ENCODE measurements around the gene SCAMP2. TPM values are rescaled to one million over a fixed set of nuclear protein-coding genes. Genes with fewer than 3 reads are reported as not detected.
A peak's percentile ranks its signal among the peaks of the same experiment; 100 is the strongest.

SCAMP2 gene
- total and polyA plus RNA-seq, 4 donors: 21.7 to 42.5 (median 29.1) TPM

GRCh38 chr15:74906067-74906449, 32.9 kb upstream of the SCAMP2 start:
- Histone ChIP-seq H3K9ac (ENCODE audit: low read depth in 1 of 2, low read length in 2 of 2) (peak overlapping the region; percentile 54 to 79), H3K27ac (ENCODE audit: low read depth in 1 of 2, low read length in 2 of 2) (peak overlapping the region; percentile 83 to 90), H3K4me3 (ENCODE audit: low read depth in 1 of 3, low read length in 3 of 3) (peak overlapping the region; percentile 67 to 94 (median 80)), H3K27me3 (ENCODE audit: control insufficient read depth in 4 of 4, insufficient read depth in 4 of 4, low read length in 3 of 4) (no peaks in the 10 kb centered on the region), H3K9me3 (ENCODE audit: control insufficient read depth in 4 of 4, low read length in 3 of 4) (no peaks in the 10 kb centered on the region), H3K36me3 (ENCODE audit: control insufficient read depth in 4 of 4, insufficient read depth in 3 of 4, low read depth in 1 of 4, low read length in 3 of 4) (peaks cover 0 to 17% (median 7%) of the 10 kb centered on the region in 4 donors), H3K4me1 (ENCODE audit: control insufficient read depth in 4 of 4, insufficient read depth in 4 of 4, low read length in 3 of 4) (peaks cover 3 to 22% (median 20%) of the 10 kb centered on the region in 4 donors)
- under 1% methylated on average over 20 of the region's 20 CpGs for WGBS
- DNase-seq (ENCODE audit: low spot score): no peak
- TF ChIP-seq YY1 (IDR thresholded peaks at IDR 0.05): no peak
- TF ChIP-seq RXRA (IDR thresholded peaks at IDR 0.05): no peak
- no peak for TF ChIP-seq RAD21 (IDR thresholded peaks at IDR 0.05)
- no peak for TF ChIP-seq NR2F2 (IDR thresholded peaks at IDR 0.05)
- no peak for TF ChIP-seq ATF3 (IDR thresholded peaks at IDR 0.05)

GRCh38 chr15:74904190-74904805, 31.1 kb upstream of the SCAMP2 start:
- Histone ChIP-seq H3K27me3 (ENCODE audit: control insufficient read depth in 4 of 4, insufficient read depth in 4 of 4, low read length in 3 of 4) (no peaks in the 10 kb centered on the region), H3K4me3 (ENCODE audit: low read depth in 1 of 3, low read length in 3 of 3) (no peak overlapping the region), H3K4me1 (ENCODE audit: control insufficient read depth in 4 of 4, insufficient read depth in 4 of 4, low read length in 3 of 4) (peaks cover 3 to 22% (median 20%) of the 10 kb centered on the region in 4 donors), H3K27ac (ENCODE audit: low read depth in 1 of 2, low read length in 2 of 2) (no peak overlapping the region), H3K9ac (ENCODE audit: low read depth in 1 of 2, low read length in 2 of 2) (no peak overlapping the region), H3K9me3 (ENCODE audit: control insufficient read depth in 4 of 4, low read length in 3 of 4) (no peaks in the 10 kb centered on the region), H3K36me3 (ENCODE audit: control insufficient read depth in 4 of 4, insufficient read depth in 3 of 4, low read depth in 1 of 4, low read length in 3 of 4) (peaks cover 0 to 31% (median 15%) of the 10 kb centered on the region in 4 donors)
- 96% methylated on average over 7 of the region's 7 CpGs for WGBS
- DNase-seq (ENCODE audit: low spot score): no peak
- TF ChIP-seq FOXA1 (IDR thresholded peaks at IDR 0.05) (no peak), HNF4G (IDR thresholded peaks at IDR 0.05) (no peak), SP1 (IDR thresholded peaks at IDR 0.05) (no peak), FOXA2 (IDR thresholded peaks at IDR 0.05) (no peak), RXRA (IDR thresholded peaks at IDR 0.05) (no peak), CTCF (IDR thresholded peaks at IDR 0.05; ENCODE audit: low read depth, low read length, missing input control) (no peak), NR2F2 (IDR thresholded peaks at IDR 0.05) (no peak), ATF3 (IDR thresholded peaks at IDR 0.05) (no peak), ZBTB33 (IDR thresholded peaks at IDR 0.05) (no peak), HNF4A (conservative IDR thresholded peaks at IDR 0.05) (no peak), JUND (IDR thresholded peaks at IDR 0.05) (no peak), REST (IDR thresholded peaks at IDR 0.05) (no peak), TAF1 (conservative IDR thresholded peaks at IDR 0.05) (no peak), GABPA (IDR thresholded peaks at IDR 0.05 in 1 of 2, conservative IDR thresholded peaks at IDR 0.05 in 1 of 2) (no peak)

Measured in liver (tissue), 9 donors.